ENCODE data around the gene STRN.
"Not testable (repeated sequence)": the region's sequence is repeated elsewhere in the genome, so short reads cannot be mapped to it uniquely, and the experiment has no call there.

Gene STRN

GRCh38 chr2:36941867-36942266 lies 24.5 kb downstream of the STRN start:
- peaks cover 17% of the 10 kb centered on the region for H3K79me2 ChIP-seq (ENCODE audit: insufficient read depth, low read length)
- no peaks in the 10 kb centered on the region for H3F3A ChIP-seq (ENCODE audit: insufficient read depth, low read length)
- H2AFZ ChIP-seq (ENCODE audit: low read length), result no peak overlapping the region
- TF ChIP-seq, protein P1, sequence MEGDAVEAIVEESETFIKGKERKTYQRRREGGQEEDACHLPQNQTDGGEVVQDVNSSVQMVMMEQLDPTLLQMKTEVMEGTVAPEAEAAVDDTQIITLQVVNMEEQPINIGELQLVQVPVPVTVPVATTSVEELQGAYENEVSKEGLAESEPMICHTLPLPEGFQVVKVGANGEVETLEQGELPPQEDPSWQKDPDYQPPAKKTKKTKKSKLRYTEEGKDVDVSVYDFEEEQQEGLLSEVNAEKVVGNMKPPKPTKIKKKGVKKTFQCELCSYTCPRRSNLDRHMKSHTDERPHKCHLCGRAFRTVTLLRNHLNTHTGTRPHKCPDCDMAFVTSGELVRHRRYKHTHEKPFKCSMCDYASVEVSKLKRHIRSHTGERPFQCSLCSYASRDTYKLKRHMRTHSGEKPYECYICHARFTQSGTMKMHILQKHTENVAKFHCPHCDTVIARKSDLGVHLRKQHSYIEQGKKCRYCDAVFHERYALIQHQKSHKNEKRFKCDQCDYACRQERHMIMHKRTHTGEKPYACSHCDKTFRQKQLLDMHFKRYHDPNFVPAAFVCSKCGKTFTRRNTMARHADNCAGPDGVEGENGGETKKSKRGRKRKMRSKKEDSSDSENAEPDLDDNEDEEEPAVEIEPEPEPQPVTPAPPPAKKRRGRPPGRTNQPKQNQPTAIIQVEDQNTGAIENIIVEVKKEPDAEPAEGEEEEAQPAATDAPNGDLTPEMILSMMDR (IDR thresholded peaks at IDR 0.05; ENCODE audit: low read length), result no peak
- no peak for TF ChIP-seq EZH2 (IDR thresholded peaks at IDR 0.05; ENCODE audit: borderline replicate concordance, low read length)
- no peaks in the 10 kb centered on the region for H4K20me1 ChIP-seq (ENCODE audit: insufficient read depth, low read length)
- H3K36me3 ChIP-seq (ENCODE audit: insufficient read depth, low read length), result peaks cover 7% of the 10 kb centered on the region
- no peak overlapping the region for H3K27ac ChIP-seq (ENCODE audit: low read depth, low read length, poor library complexity, severe bottlenecking)
- no peak overlapping the region for H3K4me2 ChIP-seq (ENCODE audit: low read length)
- no peak overlapping the region for H3K9ac ChIP-seq (ENCODE audit: low read length)
- no peak overlapping the region for H3K4me3 ChIP-seq (ENCODE audit: low read depth, low read length, poor library complexity, severe bottlenecking)
- no peaks in the 10 kb centered on the region for H3K27me3 ChIP-seq (ENCODE audit: insufficient read depth, low read length)
- H3K4me1 ChIP-seq (ENCODE audit: insufficient read depth, low read length, severe bottlenecking), result no peaks in the 10 kb centered on the region
- no peaks in the 10 kb centered on the region for H3K9me2 ChIP-seq (ENCODE audit: low read depth, low read length)
- H3K9me3 ChIP-seq (ENCODE audit: low read length), result no peaks in the 10 kb centered on the region

DNA sequence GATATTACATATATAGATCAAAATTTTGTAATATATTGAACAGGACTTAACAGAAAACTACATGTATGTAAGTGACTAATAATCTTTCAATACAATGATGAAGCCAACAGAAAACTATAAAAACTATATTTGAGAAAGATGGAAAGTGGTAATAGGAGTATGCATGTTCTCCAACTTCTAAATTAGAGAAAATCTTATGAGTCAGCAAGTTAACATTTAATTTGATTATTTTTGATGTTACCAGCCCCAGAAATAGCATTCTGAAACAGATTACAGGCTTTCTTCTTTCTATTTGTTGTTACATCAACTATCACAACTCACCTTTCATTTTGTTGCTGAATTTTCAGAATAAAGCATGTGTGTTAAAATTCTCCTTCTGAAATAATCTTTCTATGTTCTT lies 29.8 kb downstream of the STRN start:
- not testable (repeated sequence) for H3K9me2 ChIP-seq (ENCODE audit: low read depth, low read length); H3K27ac ChIP-seq (ENCODE audit: low read depth, low read length, poor library complexity, severe bottlenecking); H4K20me1 ChIP-seq (ENCODE audit: insufficient read depth, low read length); H3F3A ChIP-seq (ENCODE audit: insufficient read depth, low read length); H3K9ac ChIP-seq (ENCODE audit: low read length); H3K4me1 ChIP-seq (ENCODE audit: insufficient read depth, low read length, severe bottlenecking); H3K27me3 ChIP-seq (ENCODE audit: insufficient read depth, low read length); H3K36me3 ChIP-seq (ENCODE audit: insufficient read depth, low read length); H3K4me2 ChIP-seq (ENCODE audit: low read length); H3K9me3 ChIP-seq (ENCODE audit: low read length); H3K4me3 ChIP-seq (ENCODE audit: low read depth, low read length, poor library complexity, severe bottlenecking); H2AFZ ChIP-seq (ENCODE audit: low read length)
- peaks cover 12% of the 10 kb centered on the region; the same call in 1 of the 2 replicates for H3K79me2 ChIP-seq (ENCODE audit: insufficient read depth, low read length)

DNA sequence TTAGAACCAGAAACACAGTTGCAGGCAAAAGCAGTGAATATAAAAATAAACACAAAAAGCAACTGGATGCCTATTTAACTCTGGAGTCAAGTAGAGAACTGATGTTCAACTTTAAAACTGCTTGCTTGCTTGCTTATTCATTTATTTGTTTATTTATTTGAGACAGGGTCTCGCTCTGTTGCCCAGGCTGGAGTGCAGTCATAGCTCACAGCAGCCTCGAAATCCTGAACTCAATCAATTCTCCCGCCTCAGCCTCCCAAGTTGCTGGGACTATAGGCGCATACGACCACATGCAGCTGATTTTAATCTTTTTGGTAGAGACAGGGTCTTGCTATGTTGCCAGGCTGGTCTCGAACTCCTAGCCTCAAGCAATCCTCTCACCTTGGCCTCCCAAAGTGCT lies 34.6 kb downstream of the STRN start:
- H3K9ac ChIP-seq (ENCODE audit: low read length); H2AFZ ChIP-seq (ENCODE audit: low read length); H3K9me2 ChIP-seq (ENCODE audit: low read depth, low read length); H3K27ac ChIP-seq (ENCODE audit: low read depth, low read length, poor library complexity, severe bottlenecking); H3K9me3 ChIP-seq (ENCODE audit: low read length); H3F3A ChIP-seq (ENCODE audit: insufficient read depth, low read length); H3K4me3 ChIP-seq (ENCODE audit: low read depth, low read length, poor library complexity, severe bottlenecking); H3K36me3 ChIP-seq (ENCODE audit: insufficient read depth, low read length); H3K4me1 ChIP-seq (ENCODE audit: insufficient read depth, low read length, severe bottlenecking); H4K20me1 ChIP-seq (ENCODE audit: insufficient read depth, low read length); H3K27me3 ChIP-seq (ENCODE audit: insufficient read depth, low read length); H3K4me2 ChIP-seq (ENCODE audit: low read length): not testable (repeated sequence)
- peaks cover 12% of the 10 kb centered on the region; the same call in 1 of the 2 replicates for H3K79me2 ChIP-seq (ENCODE audit: insufficient read depth, low read length)

DNA sequence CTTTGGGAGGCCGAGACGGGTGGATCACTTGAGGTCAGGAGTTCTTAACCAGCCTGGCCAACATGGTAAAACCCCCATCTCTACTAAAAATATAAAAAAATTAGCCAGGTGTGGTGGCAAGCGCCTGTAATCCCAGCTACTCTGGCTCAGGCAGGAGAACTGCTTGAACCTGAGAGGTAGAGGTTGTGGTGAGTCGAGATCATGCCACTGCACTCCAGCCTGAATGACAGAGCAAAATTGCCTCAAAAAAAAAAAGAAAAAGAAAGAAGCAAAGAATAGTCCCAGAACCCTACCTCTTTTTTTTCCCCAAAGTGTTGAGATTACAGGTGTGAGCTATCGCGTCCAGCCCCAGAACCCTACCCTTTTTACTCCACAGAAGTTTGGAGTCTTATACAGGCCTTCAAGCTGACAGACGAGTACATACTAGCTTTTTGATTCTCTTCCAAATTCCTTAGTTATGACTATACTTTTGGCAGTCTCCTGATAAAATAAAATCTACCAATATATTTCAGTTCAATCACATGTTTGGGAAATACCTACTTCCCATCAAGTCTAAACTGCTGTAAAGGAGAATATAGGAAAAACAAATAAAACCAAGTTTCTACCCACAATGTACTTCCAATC lies 35.4 kb downstream of the STRN start:
- not testable (repeated sequence) for H4K20me1 ChIP-seq (ENCODE audit: insufficient read depth, low read length); H3K36me3 ChIP-seq (ENCODE audit: insufficient read depth, low read length); H3K4me2 ChIP-seq (ENCODE audit: low read length); H3F3A ChIP-seq (ENCODE audit: insufficient read depth, low read length); H3K4me3 ChIP-seq (ENCODE audit: low read depth, low read length, poor library complexity, severe bottlenecking); H3K27me3 ChIP-seq (ENCODE audit: insufficient read depth, low read length); H3K4me1 ChIP-seq (ENCODE audit: insufficient read depth, low read length, severe bottlenecking); H3K9me3 ChIP-seq (ENCODE audit: low read length); H2AFZ ChIP-seq (ENCODE audit: low read length); H3K27ac ChIP-seq (ENCODE audit: low read depth, low read length, poor library complexity, severe bottlenecking); H3K9me2 ChIP-seq (ENCODE audit: low read depth, low read length); H3K9ac ChIP-seq (ENCODE audit: low read length); H3K79me2 ChIP-seq (ENCODE audit: insufficient read depth, low read length)

DNA sequence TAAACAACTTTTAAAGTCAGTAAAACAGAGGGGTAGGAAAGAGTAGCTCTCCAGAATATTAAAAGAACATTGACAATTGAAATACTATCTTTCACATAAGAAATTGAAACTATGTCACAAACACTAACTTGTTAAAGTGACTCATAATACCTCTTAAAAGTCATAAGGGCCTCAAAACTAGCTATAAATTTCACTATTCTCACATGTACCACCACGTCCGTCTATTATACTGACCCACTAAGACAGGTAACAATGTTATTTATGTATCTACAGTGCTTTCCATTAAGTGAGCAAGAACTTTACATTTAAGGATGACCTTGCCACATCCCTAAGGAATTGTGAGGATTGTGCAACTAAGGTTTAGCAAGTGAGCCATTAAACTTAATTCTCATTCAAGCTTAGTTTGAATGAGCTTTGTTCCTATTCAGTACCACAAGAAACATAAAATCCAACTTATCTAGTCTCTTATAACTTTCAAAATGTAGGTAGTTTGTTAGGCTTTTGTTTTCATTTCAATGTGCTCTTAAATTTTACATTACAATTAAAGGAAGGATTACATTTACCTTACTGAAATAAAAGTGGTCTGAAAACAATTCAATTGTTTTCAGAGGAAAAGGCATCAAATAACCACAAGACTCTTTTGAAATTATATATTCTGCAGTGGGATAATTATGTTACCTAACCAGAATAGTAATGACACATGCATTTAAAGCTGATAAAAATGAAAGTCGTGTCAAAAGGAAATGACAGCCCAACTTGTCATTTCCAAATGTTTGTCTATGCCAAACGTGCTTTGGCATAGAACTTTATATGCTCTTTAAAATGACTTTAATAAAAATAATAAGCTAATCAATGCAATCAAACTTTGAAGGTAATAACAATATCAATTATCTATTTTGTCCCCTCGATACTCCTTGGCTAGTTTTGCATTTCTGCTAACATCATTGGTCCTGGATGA lies 39.9 kb downstream of the STRN start:
- not testable (repeated sequence) for H4K20me1 ChIP-seq (ENCODE audit: insufficient read depth, low read length); H3K27ac ChIP-seq (ENCODE audit: low read depth, low read length, poor library complexity, severe bottlenecking); H3K27me3 ChIP-seq (ENCODE audit: insufficient read depth, low read length); H3K4me1 ChIP-seq (ENCODE audit: insufficient read depth, low read length, severe bottlenecking); H3K9ac ChIP-seq (ENCODE audit: low read length); H3K9me2 ChIP-seq (ENCODE audit: low read depth, low read length); H3K4me2 ChIP-seq (ENCODE audit: low read length); H2AFZ ChIP-seq (ENCODE audit: low read length); H3K36me3 ChIP-seq (ENCODE audit: insufficient read depth, low read length); H3F3A ChIP-seq (ENCODE audit: insufficient read depth, low read length); H3K9me3 ChIP-seq (ENCODE audit: low read length); H3K79me2 ChIP-seq (ENCODE audit: insufficient read depth, low read length); H3K4me3 ChIP-seq (ENCODE audit: low read depth, low read length, poor library complexity, severe bottlenecking)

- H3K79me2 ChIP-seq (ENCODE audit: insufficient read depth, low read length); H3F3A ChIP-seq (ENCODE audit: insufficient read depth, low read length); H3K9me2 ChIP-seq (ENCODE audit: low read depth, low read length): not testable (repeated sequence)
Measured at GRCh38 chr2:36922629-36923028, 43.7 kb downstream of the STRN start.

More at GRCh38 chr2:36922629-36923028, 43.7 kb downstream of the STRN start:
- not testable (repeated sequence) for H3K4me1 ChIP-seq (ENCODE audit: insufficient read depth, low read length, severe bottlenecking); H3K27ac ChIP-seq (ENCODE audit: low read depth, low read length, poor library complexity, severe bottlenecking); H2AFZ ChIP-seq (ENCODE audit: low read length); H3K9ac ChIP-seq (ENCODE audit: low read length); H4K20me1 ChIP-seq (ENCODE audit: insufficient read depth, low read length); H3K4me2 ChIP-seq (ENCODE audit: low read length); H3K27me3 ChIP-seq (ENCODE audit: insufficient read depth, low read length); H3K36me3 ChIP-seq (ENCODE audit: insufficient read depth, low read length); H3K9me3 ChIP-seq (ENCODE audit: low read length); H3K4me3 ChIP-seq (ENCODE audit: low read depth, low read length, poor library complexity, severe bottlenecking)
